ENCODE data around the gene TMEM125. TPM values are rescaled to one million over a fixed set of nuclear protein-coding genes. Genes with fewer than 3 reads are reported as not detected.
A peak's percentile ranks its signal among the peaks of the same experiment; 100 is the strongest.

TMEM125 gene
- total RNA-seq, 1 experiment from 2014 or later: 21.5 TPM

DNA sequence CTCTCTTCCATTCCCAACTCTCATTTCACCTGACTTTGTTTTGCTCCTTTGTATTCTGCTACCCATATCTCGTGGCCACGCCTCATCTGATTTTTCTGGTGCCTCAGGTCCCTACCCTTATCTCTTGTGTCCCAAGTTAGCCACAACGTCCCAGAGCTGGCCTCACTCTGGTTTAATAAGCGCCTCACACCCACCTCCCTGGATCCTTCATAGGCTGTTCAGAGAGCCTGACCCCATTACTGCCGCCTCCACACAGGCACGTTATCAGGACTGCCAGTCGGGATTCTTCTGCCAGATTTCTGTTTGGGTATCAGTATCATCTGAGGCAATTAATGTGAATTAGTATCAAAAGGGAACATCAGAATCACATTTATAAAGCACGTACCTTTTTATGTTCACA is 34.7 kb upstream of the TMEM125 start:
- POLR2A ChIA-PET: no interaction called here
- H3K4me3 Mint-ChIP-seq: no peak overlapping the region

GRCh38 chr1:43235451-43236121 is 34.2 kb upstream of the TMEM125 start:
- TF ChIP-seq, protein P1, sequence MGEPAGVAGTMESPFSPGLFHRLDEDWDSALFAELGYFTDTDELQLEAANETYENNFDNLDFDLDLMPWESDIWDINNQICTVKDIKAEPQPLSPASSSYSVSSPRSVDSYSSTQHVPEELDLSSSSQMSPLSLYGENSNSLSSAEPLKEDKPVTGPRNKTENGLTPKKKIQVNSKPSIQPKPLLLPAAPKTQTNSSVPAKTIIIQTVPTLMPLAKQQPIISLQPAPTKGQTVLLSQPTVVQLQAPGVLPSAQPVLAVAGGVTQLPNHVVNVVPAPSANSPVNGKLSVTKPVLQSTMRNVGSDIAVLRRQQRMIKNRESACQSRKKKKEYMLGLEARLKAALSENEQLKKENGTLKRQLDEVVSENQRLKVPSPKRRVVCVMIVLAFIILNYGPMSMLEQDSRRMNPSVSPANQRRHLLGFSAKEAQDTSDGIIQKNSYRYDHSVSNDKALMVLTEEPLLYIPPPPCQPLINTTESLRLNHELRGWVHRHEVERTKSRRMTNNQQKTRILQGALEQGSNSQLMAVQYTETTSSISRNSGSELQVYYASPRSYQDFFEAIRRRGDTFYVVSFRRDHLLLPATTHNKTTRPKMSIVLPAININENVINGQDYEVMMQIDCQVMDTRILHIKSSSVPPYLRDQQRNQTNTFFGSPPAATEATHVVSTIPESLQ (CRISPR knock-in tag; IDR thresholded peaks at IDR 0.05): no peak
- TF ChIP-seq GTF2I (CRISPR knock-in tag; conservative IDR thresholded peaks at IDR 0.05): no peak
- TF ChIP-seq RELA (CRISPR knock-in tag; IDR thresholded peaks at IDR 0.05; ENCODE audit: borderline replicate concordance): no peak
- TF ChIP-seq FOXP1 (CRISPR knock-in tag; IDR thresholded peaks at IDR 0.05; ENCODE audit: borderline replicate concordance): no peak
- TF ChIP-seq OVOL2 (CRISPR knock-in tag; IDR thresholded peaks at IDR 0.05; ENCODE audit: borderline replicate concordance): no peak
- TF ChIP-seq JUN (CRISPR knock-in tag; IDR thresholded peaks at IDR 0.05): no peak
- no peak for TF ChIP-seq ZNF317 (CRISPR knock-in tag; IDR thresholded peaks at IDR 0.05; ENCODE audit: borderline replicate concordance, low read depth)
- TF ChIP-seq NR3C1 (CRISPR knock-in tag; conservative IDR thresholded peaks at IDR 0.05; ENCODE audit: low read depth): no peak
- TF ChIP-seq FOXJ3 (CRISPR knock-in tag; IDR thresholded peaks at IDR 0.05; ENCODE audit: borderline replicate concordance): no peak
- TF ChIP-seq IRF1 (CRISPR knock-in tag; IDR thresholded peaks at IDR 0.05): no peak
- TF ChIP-seq ZNF263 (CRISPR knock-in tag; IDR thresholded peaks at IDR 0.05; ENCODE audit: low read depth): no peak
- no peak for TF ChIP-seq JAZF1 (CRISPR knock-in tag; IDR thresholded peaks at IDR 0.05)
- Mint-ChIP-seq H3K27ac (no peak overlapping the region), H3K36me3 (no peaks in the 10 kb centered on the region; the same call in 1 of the 2 replicates), H3K27me3 (ENCODE audit: low read depth) (peaks cover 4% of the 10 kb centered on the region), H3K4me3 (no peak overlapping the region), H3K9me3 (peaks cover 4% of the 10 kb centered on the region), H3K4me1 (peaks cover 4% of the 10 kb centered on the region)
- ATAC-seq (no peak), DNase-seq (ENCODE audit: low spot score) (no peak)
- CTCF ChIA-PET: interaction anchor here (7.6 kb wide), 1 partner anchor 179 kb away, joined by 40 read pairs; no protein-coding TSS in a partner anchor
- POLR2A ChIA-PET: no interaction called here

More for the DNA sequence above, 34.7 kb upstream of the TMEM125 start:
- no peaks in the 10 kb centered on the region for H3K36me3 Mint-ChIP-seq
- H3K27me3 Mint-ChIP-seq (ENCODE audit: low read depth): no peaks in the 10 kb centered on the region; the same call in 1 of the 2 replicates
- DNase-seq (ENCODE audit: low spot score) (no peak), ATAC-seq (no peak)
- CTCF ChIA-PET: interaction anchor here (1.0 to 7.6 kb wide), 2 partner anchors 60 to 180 kb away, joined by 3 to 40 read pairs; no protein-coding TSS in a partner anchor
- no peaks in the 10 kb centered on the region for H3K9me3 Mint-ChIP-seq
- TF ChIP-seq ZNF532 (CRISPR knock-in tag; IDR thresholded peaks at IDR 0.05; ENCODE audit: borderline replicate concordance): no peak
- TF ChIP-seq HMGA2 (CRISPR knock-in tag; IDR thresholded peaks at IDR 0.05): no peak
- TF ChIP-seq JUN (CRISPR knock-in tag; IDR thresholded peaks at IDR 0.05): no peak
- no peak for TF ChIP-seq ZNF416 (CRISPR knock-in tag; IDR thresholded peaks at IDR 0.05)
- TF ChIP-seq TEAD1 (CRISPR knock-in tag; IDR thresholded peaks at IDR 0.05): no peak
- no peak for TF ChIP-seq FOXK1 (CRISPR knock-in tag; IDR thresholded peaks at IDR 0.05)
- TF ChIP-seq, protein P2, sequence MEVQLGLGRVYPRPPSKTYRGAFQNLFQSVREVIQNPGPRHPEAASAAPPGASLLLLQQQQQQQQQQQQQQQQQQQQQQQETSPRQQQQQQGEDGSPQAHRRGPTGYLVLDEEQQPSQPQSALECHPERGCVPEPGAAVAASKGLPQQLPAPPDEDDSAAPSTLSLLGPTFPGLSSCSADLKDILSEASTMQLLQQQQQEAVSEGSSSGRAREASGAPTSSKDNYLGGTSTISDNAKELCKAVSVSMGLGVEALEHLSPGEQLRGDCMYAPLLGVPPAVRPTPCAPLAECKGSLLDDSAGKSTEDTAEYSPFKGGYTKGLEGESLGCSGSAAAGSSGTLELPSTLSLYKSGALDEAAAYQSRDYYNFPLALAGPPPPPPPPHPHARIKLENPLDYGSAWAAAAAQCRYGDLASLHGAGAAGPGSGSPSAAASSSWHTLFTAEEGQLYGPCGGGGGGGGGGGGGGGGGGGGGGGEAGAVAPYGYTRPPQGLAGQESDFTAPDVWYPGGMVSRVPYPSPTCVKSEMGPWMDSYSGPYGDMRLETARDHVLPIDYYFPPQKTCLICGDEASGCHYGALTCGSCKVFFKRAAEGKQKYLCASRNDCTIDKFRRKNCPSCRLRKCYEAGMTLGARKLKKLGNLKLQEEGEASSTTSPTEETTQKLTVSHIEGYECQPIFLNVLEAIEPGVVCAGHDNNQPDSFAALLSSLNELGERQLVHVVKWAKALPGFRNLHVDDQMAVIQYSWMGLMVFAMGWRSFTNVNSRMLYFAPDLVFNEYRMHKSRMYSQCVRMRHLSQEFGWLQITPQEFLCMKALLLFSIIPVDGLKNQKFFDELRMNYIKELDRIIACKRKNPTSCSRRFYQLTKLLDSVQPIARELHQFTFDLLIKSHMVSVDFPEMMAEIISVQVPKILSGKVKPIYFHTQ (CRISPR knock-in tag; IDR thresholded peaks at IDR 0.05): no peak
- TF ChIP-seq, protein P3, sequence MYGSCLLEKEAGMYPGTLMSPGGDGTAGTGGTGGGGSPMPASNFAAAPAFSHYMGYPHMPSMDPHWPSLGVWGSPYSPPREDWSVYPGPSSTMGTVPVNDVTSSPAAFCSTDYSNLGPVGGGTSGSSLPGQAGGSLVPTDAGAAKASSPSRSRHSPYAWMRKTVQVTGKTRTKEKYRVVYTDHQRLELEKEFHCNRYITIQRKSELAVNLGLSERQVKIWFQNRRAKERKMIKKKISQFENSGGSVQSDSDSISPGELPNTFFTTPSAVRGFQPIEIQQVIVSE (CRISPR knock-in tag; IDR thresholded peaks at IDR 0.05; ENCODE audit: borderline replicate concordance): no peak
- H3K27ac Mint-ChIP-seq: peak overlapping the region; percentile 4; the same call in 1 of the 2 replicates
- peaks cover 9% of the 10 kb centered on the region for H3K4me1 Mint-ChIP-seq

Data from WTC11 (cell line).